SK-N-SH (cell line): ENCODE measurements around the gene PRLR. TPM values are rescaled to one million over a fixed set of nuclear protein-coding genes. Genes with fewer than 3 reads are reported as not detected.
"Not testable (repeated sequence)": the region's sequence is repeated elsewhere in the genome, so short reads cannot be mapped to it uniquely, and the experiment has no call there.

Experiments
- CTCF ChIA-PET: fragments of 300-600, 350-600 bp; formaldehyde crosslinking; extraction: SDS; loops from one replicate; lab custom pipeline; 2021; lab: Yijun Ruan, JAX
- POLR2A ChIA-PET: fragments of 350-600 bp; sonication (Branson Sonifier 250); formaldehyde crosslinking; extraction: SDS; loops from one replicate; lab custom pipeline; 2020; ENCODE audit warnings: antibody characterized with exemption, inconsistent platforms; lab: Yijun Ruan, JAX
- DNase-seq: peaks from one replicate; pipeline ENCODE4 v3.0.0; 2012
- H2AFZ ChIP-seq: fragments of 200-600 bp; sonication (generic); 2 replicates; pipeline ENCODE4 v1.8.1; 2016; ENCODE audit warnings: antibody characterized with exemption, mild to moderate bottlenecking, low read depth
- H3F3A ChIP-seq: fragments of 200-600 bp; sonication (generic); replicated peaks from 2 replicates; pipeline ENCODE3; 2016; ENCODE audit warnings: antibody characterized with exemption, mild to moderate bottlenecking; ENCODE audit not compliant: insufficient read depth
- H3K27ac ChIP-seq, 2 experiments: fragments of 200-500 bp in 1 of 2; fragments of 200-600 bp in 1 of 2; sonication (Bioruptor generic) in 1 of 2; sonication (generic), shearing (Covaris generic) in 1 of 2; 2 replicates each; pipeline versions ENCODE4 v1.5.1 to v1.6.1; 2014 to 2016; ENCODE audit warnings: low read depth in 2 of 2, inconsistent platforms in 1 of 2, low read length in 1 of 2, mild to moderate bottlenecking in 1 of 2, mixed read lengths in 1 of 2
- H3K27me3 ChIP-seq: fragments of 200-600 bp; sonication (generic), shearing (Covaris generic); 2 replicates; pipeline ENCODE4 v1.6.1; 2016; ENCODE audit warnings: mixed run types; ENCODE audit not compliant: insufficient read depth
- H3K36me3 ChIP-seq, 2 experiments: fragments of 200-500 bp in 1 of 2; fragments of 200-600 bp in 1 of 2; sonication (Bioruptor generic) in 1 of 2; sonication (generic) in 1 of 2; replicated peaks in 1 of 2; 2 replicates each; pipeline versions ENCODE3 to v1.5.1; 2014 to 2016; ENCODE audit warnings: low read length in 1 of 2, mild to moderate bottlenecking in 1 of 2; ENCODE audit not compliant: insufficient read depth in 2 of 2, control insufficient read depth in 1 of 2
- H3K4me1 ChIP-seq, 2 experiments: fragments of 200-500 bp in 1 of 2; fragments of 200-600 bp in 1 of 2; sonication (Bioruptor generic) in 1 of 2; sonication (generic), shearing (Covaris generic) in 1 of 2; 2 replicates each; pipeline versions ENCODE4 v1.5.1 to v1.6.1; 2014 to 2016; ENCODE audit warnings: low read depth in 1 of 2, low read length in 1 of 2, mixed run types in 1 of 2; ENCODE audit not compliant: insufficient read depth in 2 of 2, control insufficient read depth in 1 of 2
- H3K4me2 ChIP-seq: fragments of 200-600 bp; sonication (generic), shearing (Covaris generic); 2 replicates; pipeline ENCODE4 v1.6.1; 2017; ENCODE audit warnings: mixed run types
- H3K4me3 ChIP-seq, 2 experiments: fragments of 200-500 bp in 1 of 2; fragments of 200-600 bp in 1 of 2; sonication (Bioruptor generic) in 1 of 2; sonication (generic), shearing (Covaris generic) in 1 of 2; 2 replicates each; pipeline versions ENCODE4 v1.5.1 to v1.8.1; 2014 to 2016; ENCODE audit warnings: low read depth in 2 of 2, inconsistent platforms in 1 of 2, low read length in 1 of 2, mild to moderate bottlenecking in 1 of 2, mixed read lengths in 1 of 2, moderate library complexity in 1 of 2
- H3K79me2 ChIP-seq: fragments of 200-600 bp; sonication (generic); 2 replicates; pipeline ENCODE4 v1.8.1; 2017; ENCODE audit warnings: mild to moderate bottlenecking; ENCODE audit not compliant: insufficient read depth
- H3K9ac ChIP-seq: fragments of 200-600 bp; sonication (generic); 2 replicates; pipeline ENCODE4 v1.6.1; 2017; ENCODE audit warnings: mixed run types
- H3K9me2 ChIP-seq: fragments of 200-600 bp; sonication (generic); 2 replicates; pipeline ENCODE4 v1.6.1; 2017; ENCODE audit warnings: mixed run types
- H3K9me3 ChIP-seq: fragments of 200-600 bp; sonication (generic); 2 replicates; pipeline ENCODE4 v1.6.1; 2017; ENCODE audit warnings: mixed run types, mild to moderate bottlenecking, moderate library complexity
- H4K20me1 ChIP-seq: fragments of 200-600 bp; sonication (generic); 2 replicates; pipeline ENCODE4 v1.6.1; 2017; ENCODE audit warnings: mild to moderate bottlenecking, mixed run types; ENCODE audit not compliant: insufficient read depth
- ELF1 ChIP-seq: IDR thresholded peaks from 2 replicates; pipeline ENCODE4 v1.4.0; 2012
- EZH2phosphoT487 ChIP-seq: fragments of 200-600 bp; sonication (generic); IDR thresholded peaks from 2 replicates; pipeline ENCODE4 v1.6.1; 2017; ENCODE audit warnings: low read depth, mixed run types, mild to moderate bottlenecking, antibody characterized with exemption, moderate library complexity, borderline replicate concordance
- FOXJ3 ChIP-seq: sonication (generic); formaldehyde crosslinking; IDR thresholded peaks from 2 replicates; pipeline ENCODE4 v1.5.1; 2020; ENCODE audit warnings: mild to moderate bottlenecking, missing genetic modification reagents
- FOXM1 ChIP-seq: IDR thresholded peaks from 2 replicates; pipeline ENCODE4 v1.4.0; 2012; ENCODE audit warnings: low read depth, mild to moderate bottlenecking
- MEF2A ChIP-seq: IDR thresholded peaks from 2 replicates; pipeline ENCODE4 v1.4.0; 2012; ENCODE audit warnings: low read depth, borderline replicate concordance
- NRF1 ChIP-seq: IDR thresholded peaks from 2 replicates; pipeline ENCODE4 v1.6.1; 2012; ENCODE audit warnings: low read depth, mild to moderate bottlenecking, low read length
- TAF1 ChIP-seq: IDR thresholded peaks from 2 replicates; pipeline ENCODE4 v1.6.1; 2012; ENCODE audit warnings: low read depth, mild to moderate bottlenecking, low read length, moderate library complexity, borderline replicate concordance
- WGBS: methylation state at CpG from one replicate; pipeline ENCODE4 v1.1.6; 2017; ENCODE audit warnings: low lambda C conversion rate; 5-methylcytosine and 5-hydroxymethylcytosine counted together
- polyA plus RNA-seq, 3 experiments: library from polyadenylated mRNA; depleted of rRNA; stranded (reverse); fragments of >200 nt; gene quantifications; 2 replicates each; pipeline ENCODE4 v1.2.3, GENCODE V29; 2012
- TF ChIP-seq, protein P1 (sequence below): IDR thresholded peaks from 2 replicates; pipeline ENCODE4 v1.4.0; 2012; ENCODE audit warnings: low read depth
- TF ChIP-seq, protein P2 (sequence below): IDR thresholded peaks from 2 replicates; pipeline ENCODE4 v1.6.1; 2012; ENCODE audit warnings: mild to moderate bottlenecking, low read depth, low read length, moderate library complexity
- TF ChIP-seq, protein P3 (sequence below): IDR thresholded peaks from 2 replicates; pipeline ENCODE4; 2012

The PRLR gene
- polyA plus RNA-seq, 1 of the 3 experiments (the other 2 are of a cell fraction): 0.13 TPM

DNA sequence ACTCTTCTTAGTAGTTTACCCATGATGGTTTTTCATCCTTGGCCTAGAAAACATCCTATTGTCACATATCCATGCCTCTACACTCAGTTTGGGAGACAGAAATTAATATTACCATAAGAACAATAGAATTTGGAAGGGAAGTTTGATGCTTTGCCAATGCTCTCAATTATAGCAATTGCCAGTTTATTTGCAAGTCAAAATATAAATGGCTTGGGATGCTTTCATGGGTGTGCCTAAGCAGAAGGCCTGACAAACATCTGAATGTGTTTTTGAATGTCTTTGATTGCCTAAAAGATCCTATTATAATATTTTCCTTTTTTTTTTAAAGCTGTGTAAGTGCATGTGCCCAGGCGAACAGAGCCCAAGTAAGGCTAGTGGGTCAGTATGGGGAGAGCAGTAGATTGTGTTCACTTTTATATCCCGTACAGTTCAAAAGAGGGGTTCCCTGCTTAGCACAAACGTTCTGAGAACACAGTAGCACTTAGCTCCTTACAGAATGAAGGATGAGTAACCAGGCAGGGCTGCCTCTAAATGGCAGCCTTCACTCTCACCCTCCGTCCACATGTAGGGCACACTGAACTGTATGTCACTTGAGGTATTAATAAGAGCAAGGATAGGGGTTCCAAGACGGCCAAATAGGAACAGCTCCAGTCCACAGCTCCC is 126.5 kb downstream of the PRLR start:
- POLR2A ChIA-PET: no interaction called here
- no peak overlapping the region for H3K9ac ChIP-seq
- no peaks in the 10 kb centered on the region for H3K79me2 ChIP-seq
- H3K9me3 ChIP-seq: no peaks in the 10 kb centered on the region
- CTCF ChIA-PET: interaction anchor here (1.2 kb wide), 1 partner anchor 14 kb away, joined by 3 read pairs; no protein-coding TSS in a partner anchor
- no peaks in the 10 kb centered on the region for H3K9me2 ChIP-seq
- no peaks in the 10 kb centered on the region for H3F3A ChIP-seq
- 40% methylated on average over 5 of the region's 5 CpGs for WGBS
- H2AFZ ChIP-seq: no peak overlapping the region
- H3K27me3 ChIP-seq: no peaks in the 10 kb centered on the region; the same call in 1 of the 2 replicates
- H3K4me1 ChIP-seq: no peaks in the 10 kb centered on the region
- no peak for DNase-seq
- H3K36me3 ChIP-seq: no peaks in the 10 kb centered on the region
- H3K4me2 ChIP-seq: no peak overlapping the region
- no peak overlapping the region for H3K4me3 ChIP-seq
- no peaks in the 10 kb centered on the region for H4K20me1 ChIP-seq
- no peak overlapping the region for H3K27ac ChIP-seq
- TF ChIP-seq TAF1: no peak
- no peak for TF ChIP-seq ELF1
- no peak for TF ChIP-seq FOXM1
- TF ChIP-seq, protein P1, sequence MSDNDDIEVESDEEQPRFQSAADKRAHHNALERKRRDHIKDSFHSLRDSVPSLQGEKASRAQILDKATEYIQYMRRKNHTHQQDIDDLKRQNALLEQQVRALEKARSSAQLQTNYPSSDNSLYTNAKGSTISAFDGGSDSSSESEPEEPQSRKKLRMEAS: no peak
- TF ChIP-seq, protein P2, sequence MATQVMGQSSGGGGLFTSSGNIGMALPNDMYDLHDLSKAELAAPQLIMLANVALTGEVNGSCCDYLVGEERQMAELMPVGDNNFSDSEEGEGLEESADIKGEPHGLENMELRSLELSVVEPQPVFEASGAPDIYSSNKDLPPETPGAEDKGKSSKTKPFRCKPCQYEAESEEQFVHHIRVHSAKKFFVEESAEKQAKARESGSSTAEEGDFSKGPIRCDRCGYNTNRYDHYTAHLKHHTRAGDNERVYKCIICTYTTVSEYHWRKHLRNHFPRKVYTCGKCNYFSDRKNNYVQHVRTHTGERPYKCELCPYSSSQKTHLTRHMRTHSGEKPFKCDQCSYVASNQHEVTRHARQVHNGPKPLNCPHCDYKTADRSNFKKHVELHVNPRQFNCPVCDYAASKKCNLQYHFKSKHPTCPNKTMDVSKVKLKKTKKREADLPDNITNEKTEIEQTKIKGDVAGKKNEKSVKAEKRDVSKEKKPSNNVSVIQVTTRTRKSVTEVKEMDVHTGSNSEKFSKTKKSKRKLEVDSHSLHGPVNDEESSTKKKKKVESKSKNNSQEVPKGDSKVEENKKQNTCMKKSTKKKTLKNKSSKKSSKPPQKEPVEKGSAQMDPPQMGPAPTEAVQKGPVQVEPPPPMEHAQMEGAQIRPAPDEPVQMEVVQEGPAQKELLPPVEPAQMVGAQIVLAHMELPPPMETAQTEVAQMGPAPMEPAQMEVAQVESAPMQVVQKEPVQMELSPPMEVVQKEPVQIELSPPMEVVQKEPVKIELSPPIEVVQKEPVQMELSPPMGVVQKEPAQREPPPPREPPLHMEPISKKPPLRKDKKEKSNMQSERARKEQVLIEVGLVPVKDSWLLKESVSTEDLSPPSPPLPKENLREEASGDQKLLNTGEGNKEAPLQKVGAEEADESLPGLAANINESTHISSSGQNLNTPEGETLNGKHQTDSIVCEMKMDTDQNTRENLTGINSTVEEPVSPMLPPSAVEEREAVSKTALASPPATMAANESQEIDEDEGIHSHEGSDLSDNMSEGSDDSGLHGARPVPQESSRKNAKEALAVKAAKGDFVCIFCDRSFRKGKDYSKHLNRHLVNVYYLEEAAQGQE: no peak
- TF ChIP-seq NRF1: no peak
- TF ChIP-seq FOXJ3 (CRISPR knock-in tag): no peak
- TF ChIP-seq EZH2phosphoT487: no peak
- no peak for TF ChIP-seq MEF2A
- TF ChIP-seq, protein P3, sequence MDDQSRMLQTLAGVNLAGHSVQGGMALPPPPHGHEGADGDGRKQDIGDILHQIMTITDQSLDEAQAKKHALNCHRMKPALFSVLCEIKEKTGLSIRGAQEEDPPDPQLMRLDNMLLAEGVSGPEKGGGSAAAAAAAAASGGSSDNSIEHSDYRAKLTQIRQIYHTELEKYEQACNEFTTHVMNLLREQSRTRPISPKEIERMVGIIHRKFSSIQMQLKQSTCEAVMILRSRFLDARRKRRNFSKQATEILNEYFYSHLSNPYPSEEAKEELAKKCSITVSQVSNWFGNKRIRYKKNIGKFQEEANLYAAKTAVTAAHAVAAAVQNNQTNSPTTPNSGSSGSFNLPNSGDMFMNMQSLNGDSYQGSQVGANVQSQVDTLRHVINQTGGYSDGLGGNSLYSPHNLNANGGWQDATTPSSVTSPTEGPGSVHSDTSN: no peak

DNA sequence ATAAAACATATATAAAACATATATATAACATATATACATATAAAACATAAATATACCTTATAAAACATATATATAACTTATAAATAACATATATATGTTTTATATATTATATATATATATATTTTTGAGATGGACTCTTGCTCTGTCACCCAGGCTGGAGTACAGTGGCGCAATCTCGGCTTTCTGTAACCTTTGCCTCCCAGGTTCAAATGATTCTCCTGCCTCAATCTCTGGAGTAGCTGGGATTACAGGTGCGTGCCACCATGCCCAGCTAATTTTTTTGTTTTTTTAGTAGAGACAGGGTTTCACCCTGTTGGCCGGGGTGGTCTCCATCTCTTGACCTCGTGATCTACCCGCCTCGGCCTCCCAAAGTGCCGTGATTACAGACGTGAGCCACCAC is 128.6 kb downstream of the PRLR start:
- H3K79me2 ChIP-seq, H3K36me3 ChIP-seq, H3K27ac ChIP-seq, DNase-seq, POLR2A ChIA-PET, H3F3A ChIP-seq, H3K4me1 ChIP-seq, H2AFZ ChIP-seq, CTCF ChIA-PET, H3K9me3 ChIP-seq, H4K20me1 ChIP-seq, H3K9me2 ChIP-seq, H3K4me3 ChIP-seq, H3K27me3 ChIP-seq, H3K9ac ChIP-seq, H3K4me2 ChIP-seq: not testable (repeated sequence)
- 48% methylated on average over 9 of the region's 9 CpGs for WGBS
